Mesothelial cell of epicardium (in vitro differentiated cells): ENCODE results near the gene ADAMTSL5. TPM values are rescaled to one million over a fixed set of nuclear protein-coding genes. Genes with fewer than 3 reads are reported as not detected.

ENCODE experiments used
- DNase-seq, 2 experiments: peaks; one replicate each; pipeline ENCODE4 v3.0.0; 2021; ENCODE audit warnings: low spot score in 2 of 2; ENCODE audit not compliant: unreplicated experiment in 2 of 2
- H3K27ac Mint-ChIP-seq: 2 replicates; pipeline ENCODE4 v1.8.0; 2021; ENCODE audit warnings: mixed read lengths
- H3K27me3 Mint-ChIP-seq: 2 replicates; pipeline ENCODE4 v1.8.0; 2021; ENCODE audit warnings: low read depth, mixed read lengths
- H3K36me3 Mint-ChIP-seq: 2 replicates; pipeline ENCODE4 v1.8.0; 2021; ENCODE audit warnings: mixed read lengths
- H3K4me1 Mint-ChIP-seq: 2 replicates; pipeline ENCODE4 v1.8.0; 2021; ENCODE audit warnings: mixed read lengths
- H3K4me3 Mint-ChIP-seq: 2 replicates; pipeline ENCODE4 v1.8.0; 2021; ENCODE audit warnings: mild to moderate bottlenecking, moderate library complexity, mixed read lengths
- H3K9me3 Mint-ChIP-seq: 2 replicates; pipeline ENCODE4 v1.8.0; 2021; ENCODE audit warnings: mixed read lengths
- total RNA-seq: library from RNA; stranded (reverse); gene quantifications from 3 replicates; pipeline ENCODE4 v1.2.1, GENCODE V29; 2021
- TF ChIP-seq, protein P1 (sequence below): fragments of 200-600 bp; sonication (generic); IDR thresholded peaks from one replicate; pipeline ENCODE4 v1.5.0; 2021; ENCODE audit warnings: antibody characterized with exemption; ENCODE audit not compliant: unreplicated experiment

The ADAMTSL5 gene
- total RNA-seq, 1 donor from 2014 or later: 4.6 TPM

GRCh38 chr19:1526979-1527649 is 14.3 kb upstream of the ADAMTSL5 start:
- H3K4me3 Mint-ChIP-seq: no peak overlapping the region

DNA sequence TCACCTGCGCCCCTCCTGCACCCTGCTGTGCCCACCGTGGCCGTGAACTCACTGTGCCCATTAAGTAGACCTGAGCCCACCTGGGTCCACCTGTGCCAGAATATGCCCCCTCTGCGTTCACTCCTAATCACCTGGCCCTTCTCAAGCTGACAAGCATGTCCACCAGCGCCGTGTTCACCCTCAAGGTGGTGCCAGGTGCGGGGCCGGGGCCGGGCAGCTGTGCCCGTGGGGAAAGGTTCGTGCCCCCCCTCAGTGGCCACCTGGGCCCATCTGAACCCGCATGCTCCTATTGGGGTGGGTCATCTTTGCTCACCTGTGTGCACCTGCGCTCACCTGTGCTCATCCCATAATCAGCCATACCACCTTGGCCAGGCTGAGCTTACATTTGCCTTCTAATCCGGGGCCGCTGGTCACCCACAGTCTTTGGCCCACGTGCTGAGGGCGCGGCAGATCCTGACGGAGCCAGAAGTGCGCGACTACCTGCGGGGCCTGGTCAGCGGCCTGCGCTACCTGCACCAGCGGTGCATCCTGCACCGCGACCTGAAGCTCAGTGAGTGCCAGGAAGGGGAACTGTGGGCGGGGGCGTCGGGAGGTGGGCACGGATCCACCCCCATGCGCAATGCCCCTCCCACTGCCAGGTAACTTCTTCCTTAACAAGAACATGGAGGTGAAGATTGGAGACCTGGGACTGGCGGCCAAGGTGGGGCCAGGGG is 13.4 kb upstream of the ADAMTSL5 start:
- Mint-ChIP-seq H3K4me3 (peak overlapping the region; percentile 15), H3K4me1 (peaks cover 4% of the 10 kb centered on the region), H3K27ac (no peak overlapping the region), H3K27me3 (peaks cover 68% of the 10 kb centered on the region), H3K9me3 (no peaks in the 10 kb centered on the region), H3K36me3 (no peaks in the 10 kb centered on the region)
- DNase-seq: no peak
- TF ChIP-seq, protein P1, sequence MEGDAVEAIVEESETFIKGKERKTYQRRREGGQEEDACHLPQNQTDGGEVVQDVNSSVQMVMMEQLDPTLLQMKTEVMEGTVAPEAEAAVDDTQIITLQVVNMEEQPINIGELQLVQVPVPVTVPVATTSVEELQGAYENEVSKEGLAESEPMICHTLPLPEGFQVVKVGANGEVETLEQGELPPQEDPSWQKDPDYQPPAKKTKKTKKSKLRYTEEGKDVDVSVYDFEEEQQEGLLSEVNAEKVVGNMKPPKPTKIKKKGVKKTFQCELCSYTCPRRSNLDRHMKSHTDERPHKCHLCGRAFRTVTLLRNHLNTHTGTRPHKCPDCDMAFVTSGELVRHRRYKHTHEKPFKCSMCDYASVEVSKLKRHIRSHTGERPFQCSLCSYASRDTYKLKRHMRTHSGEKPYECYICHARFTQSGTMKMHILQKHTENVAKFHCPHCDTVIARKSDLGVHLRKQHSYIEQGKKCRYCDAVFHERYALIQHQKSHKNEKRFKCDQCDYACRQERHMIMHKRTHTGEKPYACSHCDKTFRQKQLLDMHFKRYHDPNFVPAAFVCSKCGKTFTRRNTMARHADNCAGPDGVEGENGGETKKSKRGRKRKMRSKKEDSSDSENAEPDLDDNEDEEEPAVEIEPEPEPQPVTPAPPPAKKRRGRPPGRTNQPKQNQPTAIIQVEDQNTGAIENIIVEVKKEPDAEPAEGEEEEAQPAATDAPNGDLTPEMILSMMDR: no peak

More at GRCh38 chr19:1526979-1527649, 14.3 kb upstream of the ADAMTSL5 start:
- TF ChIP-seq, protein P1: no peak
- peaks cover 4% of the 10 kb centered on the region for H3K4me1 Mint-ChIP-seq
- DNase-seq: no peak
- no peaks in the 10 kb centered on the region for H3K36me3 Mint-ChIP-seq
- peaks cover 65% of the 10 kb centered on the region for H3K27me3 Mint-ChIP-seq
- no peaks in the 10 kb centered on the region for H3K9me3 Mint-ChIP-seq
- H3K27ac Mint-ChIP-seq: no peak overlapping the region

GRCh38 chr19:1525343-1525742 is 12.5 kb upstream of the ADAMTSL5 start:
- Mint-ChIP-seq H3K27me3 (peaks cover 71% of the 10 kb centered on the region), H3K4me3 (no peak overlapping the region), H3K4me1 (peaks cover 4% of the 10 kb centered on the region), H3K27ac (no peak overlapping the region), H3K9me3 (no peaks in the 10 kb centered on the region), H3K36me3 (no peaks in the 10 kb centered on the region)
- DNase-seq: no peak
- TF ChIP-seq, protein P1: no peak

DNA sequence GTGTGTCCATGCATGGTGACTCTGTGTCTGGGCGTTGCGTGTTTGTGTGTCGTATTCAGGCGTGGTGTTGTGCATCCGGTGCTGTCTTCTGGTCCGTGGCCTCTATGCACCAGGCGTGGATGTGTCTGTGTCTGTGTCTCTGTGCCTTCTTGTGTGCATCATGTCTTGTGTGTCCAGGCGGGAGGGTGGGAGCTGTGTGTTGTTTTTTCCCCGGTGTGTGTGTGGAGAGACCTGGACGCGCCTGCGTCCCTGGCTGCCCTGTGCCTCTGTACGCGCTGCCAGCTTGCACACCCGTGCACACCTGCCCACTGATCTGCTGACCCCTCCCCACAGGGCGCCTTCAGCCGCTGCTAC is 12.1 kb upstream of the ADAMTSL5 start:
- H3K4me3 Mint-ChIP-seq: peak overlapping the region; percentile 56
- H3K9me3 Mint-ChIP-seq: no peaks in the 10 kb centered on the region
- no peak for DNase-seq
- H3K36me3 Mint-ChIP-seq: no peaks in the 10 kb centered on the region
- peaks cover 4% of the 10 kb centered on the region for H3K4me1 Mint-ChIP-seq
- peaks cover 69% of the 10 kb centered on the region for H3K27me3 Mint-ChIP-seq
- no peak overlapping the region for H3K27ac Mint-ChIP-seq
- TF ChIP-seq, protein P1: no peak

DNA sequence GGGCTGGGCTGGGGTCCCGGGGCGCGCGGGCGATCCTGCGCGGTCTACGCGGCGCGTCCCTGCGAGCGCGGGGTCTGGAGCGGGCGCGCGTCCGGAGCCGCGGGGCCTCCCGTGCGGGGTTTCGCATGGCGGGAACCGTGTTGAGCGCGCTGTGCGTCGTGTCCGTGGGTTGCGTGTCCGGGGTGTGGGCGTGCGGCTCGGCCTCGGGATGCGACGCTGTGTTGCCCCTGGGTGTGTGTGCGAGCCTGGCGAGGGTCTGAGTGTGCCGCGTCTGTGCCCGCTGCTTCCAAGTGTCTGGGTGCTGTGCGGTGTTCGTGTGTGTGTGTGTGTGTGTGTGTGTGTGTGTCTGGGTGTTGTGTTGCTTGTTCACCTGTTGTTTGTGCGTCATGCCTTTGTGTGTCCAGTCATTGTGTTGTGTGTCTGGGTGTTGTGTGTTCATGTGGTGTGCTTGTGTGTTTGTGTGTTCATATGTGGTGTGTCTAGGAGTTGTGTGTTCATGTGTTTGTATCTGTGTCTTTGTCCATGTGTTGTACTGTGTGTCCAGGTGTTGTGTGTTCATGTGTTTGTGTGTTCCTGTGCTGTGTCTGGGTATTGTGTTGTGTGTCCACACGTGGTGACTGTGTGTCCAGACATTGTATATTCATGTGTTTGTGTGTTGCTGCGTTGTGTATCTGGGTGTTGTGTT is 11.6 kb upstream of the ADAMTSL5 start:
- DNase-seq: no peak
- Mint-ChIP-seq H3K9me3 (no peaks in the 10 kb centered on the region), H3K27ac (no peak overlapping the region), H3K36me3 (no peaks in the 10 kb centered on the region), H3K27me3 (peaks cover 68% of the 10 kb centered on the region), H3K4me1 (peaks cover 4% of the 10 kb centered on the region), H3K4me3 (peak overlapping the region; percentile 56)
- TF ChIP-seq, protein P1: no peak
